Dermis microvascular lymphatic vessel endothelial cell (primary cell): Measurements from ENCODE around the gene TSPAN32. TPM values are rescaled to one million over a fixed set of nuclear protein-coding genes. Genes with fewer than 3 reads are reported as not detected.
"Not testable (repeated sequence)": the region's sequence is repeated elsewhere in the genome, so short reads cannot be mapped to it uniquely, and the experiment has no call there.

Source experiments
- DNase-seq, 2 donors: peaks; one replicate each; pipeline versions ENCODE4 v3.0.0 to v3.0.0-alpha.2; 2010; ENCODE audit warnings: low read depth in 2 of 2
- total RNA-seq: library from RNA; depleted of rRNA; stranded (reverse); fragments of >200 nt; gene quantifications from 2 replicates; pipeline ENCODE4 v1.2.1, GENCODE V29; 2014

TSPAN32 gene
- total RNA-seq, 1 donor from 2014 or later = not detected

DNA sequence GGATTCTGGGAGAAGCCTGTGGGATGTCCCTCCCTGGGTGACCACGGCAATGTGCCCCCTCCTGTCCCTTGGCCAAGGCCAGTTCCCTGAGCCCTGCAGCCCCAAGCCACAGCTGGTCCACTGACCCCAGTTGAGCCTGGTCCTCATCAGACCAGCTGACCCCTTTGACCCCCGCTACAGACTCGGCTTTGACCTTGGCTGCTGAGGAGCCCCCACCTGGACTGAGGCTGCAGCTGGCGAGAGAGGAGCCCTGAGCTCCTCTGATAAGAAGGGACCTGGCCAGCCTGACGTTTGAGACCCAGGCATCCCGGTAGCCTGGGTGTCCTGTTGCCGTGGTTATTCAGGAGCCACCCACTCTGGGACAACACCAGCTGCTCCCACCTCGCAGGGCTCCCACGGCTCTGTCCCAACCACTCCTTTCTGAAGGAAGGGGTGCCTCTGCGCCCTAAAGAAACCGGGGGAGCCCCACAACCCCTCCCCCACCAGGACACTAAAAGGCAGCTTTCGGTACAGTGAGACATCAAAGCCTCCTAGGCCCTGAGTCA lies 34.4 kb upstream of the TSPAN32 start:
- no peak for DNase-seq

DNA sequence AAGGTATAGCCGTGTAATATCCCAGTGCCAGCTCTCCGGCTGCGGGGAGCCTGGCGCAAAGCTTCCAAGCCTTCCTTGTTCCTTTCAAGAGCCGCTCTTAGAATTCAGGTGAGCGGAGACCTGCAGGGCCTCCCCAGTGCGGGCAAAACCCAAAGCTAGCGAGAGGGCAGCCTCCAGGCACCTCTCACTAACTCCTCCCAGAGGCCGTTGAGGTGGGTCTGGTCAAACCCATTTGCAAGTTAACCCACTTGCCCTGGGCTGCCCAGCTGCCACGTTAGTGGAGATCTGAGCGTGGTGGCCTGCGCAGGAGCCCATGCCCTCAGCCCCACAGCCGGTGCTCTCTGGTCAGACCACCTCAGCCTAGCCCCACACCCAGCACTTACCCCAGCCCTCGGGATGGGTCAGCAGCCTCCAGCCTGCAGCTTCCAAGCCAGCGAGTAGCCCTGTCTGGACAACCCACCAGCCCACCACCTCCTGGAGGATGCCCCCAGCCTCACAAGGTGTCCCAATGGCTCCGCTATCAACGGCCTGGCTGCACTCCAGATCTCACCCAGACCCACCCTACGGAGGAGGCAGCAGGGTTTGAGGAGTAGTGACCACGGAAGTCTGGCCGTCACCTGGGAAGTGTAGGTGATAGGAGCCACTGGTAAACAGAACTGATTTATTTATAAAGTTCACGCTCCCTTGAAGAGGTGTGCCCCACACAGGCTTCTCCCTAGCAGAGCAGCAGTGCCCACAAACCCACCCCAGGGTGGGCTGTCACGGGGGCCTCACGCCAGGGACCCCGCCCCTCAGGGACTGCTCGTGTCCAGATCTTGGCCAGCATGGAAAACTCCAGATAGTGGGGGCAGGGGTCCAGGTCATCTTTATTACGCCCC lies 33.7 kb upstream of the TSPAN32 start:
- no peak for DNase-seq

DNA sequence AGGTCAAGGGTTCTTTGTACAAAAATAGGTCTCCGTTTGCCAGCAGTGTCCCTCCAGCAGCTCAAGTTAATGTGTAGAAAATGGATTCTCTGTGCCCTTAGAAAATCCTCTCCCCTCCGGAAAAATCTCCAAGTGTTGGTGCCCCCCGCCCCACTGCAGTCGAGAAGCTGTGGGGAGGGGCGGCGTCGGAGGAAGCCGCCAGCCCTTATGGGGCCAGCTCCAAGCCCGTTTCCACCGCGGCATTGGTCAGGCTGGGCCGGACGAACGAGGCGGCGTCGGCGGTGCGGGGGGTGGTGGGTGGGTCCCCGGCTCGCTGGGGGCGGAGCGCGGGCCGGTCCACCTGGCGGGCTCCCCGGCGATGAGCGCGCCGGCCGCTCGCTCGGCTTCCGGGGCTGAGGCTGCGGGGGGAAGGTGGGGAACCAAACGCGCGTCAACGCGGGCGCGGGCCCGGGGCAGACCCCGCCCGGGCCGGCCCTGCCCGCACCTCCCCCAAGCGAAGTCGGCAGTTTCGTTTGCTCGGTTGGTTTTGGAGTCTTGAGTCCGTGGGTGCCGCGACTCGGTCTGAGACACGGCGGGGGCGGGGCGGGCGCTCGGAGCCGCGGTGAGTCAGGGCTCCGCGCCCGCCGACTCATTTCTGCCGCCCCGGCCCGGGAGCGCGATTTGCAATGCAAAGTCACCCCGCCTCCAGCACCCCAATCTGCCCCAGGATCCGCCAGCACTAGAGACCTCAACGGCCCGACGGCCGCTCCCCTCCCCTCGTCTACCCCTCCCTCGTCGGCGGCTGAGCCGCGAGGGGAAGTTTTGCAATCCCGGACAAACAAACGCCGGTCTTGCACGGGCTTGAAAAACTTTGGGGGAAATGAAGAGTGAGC lies 32.8 kb upstream of the TSPAN32 start:
- no peak for DNase-seq

- DNase-seq = peak; percentile 21 to 68
Measured at GRCh38 chr11:2269601-2270321, 32.1 kb upstream of the TSPAN32 start.

GRCh38 chr11:2270322-2271076 lies 31.3 kb upstream of the TSPAN32 start, which contains the start of gene ASCL2:
Gene ASCL2 (minus strand): TSS chr11:2270588. CDS start chr11:2270332, 256 bp downstream.
- DNase-seq = no peak

DNA sequence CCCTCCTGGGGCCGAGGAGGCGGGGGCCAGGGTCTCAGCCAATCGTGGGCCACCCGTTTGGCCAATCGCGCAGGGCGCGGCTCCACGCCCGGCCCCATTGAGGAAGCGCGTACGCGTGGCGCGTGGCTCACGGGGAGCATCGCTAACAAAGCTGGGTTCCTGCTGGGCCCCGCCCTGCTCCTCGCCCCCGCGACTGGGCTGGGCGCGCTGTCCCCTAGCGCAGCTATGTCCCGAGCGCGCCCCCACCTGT lies 30.8 kb upstream of the TSPAN32 start:
- DNase-seq = no peak

- DNase-seq = no peak
Measured at GRCh38 chr11:2271327-2272227, 30.2 kb upstream of the TSPAN32 start.

- no peak for DNase-seq
Measured at GRCh38 chr11:2272228-2272945, 29.4 kb upstream of the TSPAN32 start.

GRCh38 chr11:2272946-2273280 lies 28.9 kb upstream of the TSPAN32 start:
- DNase-seq = no peak

- DNase-seq = no peak
Measured at GRCh38 chr11:2273311-2273710, 28.5 kb upstream of the TSPAN32 start.

DNA sequence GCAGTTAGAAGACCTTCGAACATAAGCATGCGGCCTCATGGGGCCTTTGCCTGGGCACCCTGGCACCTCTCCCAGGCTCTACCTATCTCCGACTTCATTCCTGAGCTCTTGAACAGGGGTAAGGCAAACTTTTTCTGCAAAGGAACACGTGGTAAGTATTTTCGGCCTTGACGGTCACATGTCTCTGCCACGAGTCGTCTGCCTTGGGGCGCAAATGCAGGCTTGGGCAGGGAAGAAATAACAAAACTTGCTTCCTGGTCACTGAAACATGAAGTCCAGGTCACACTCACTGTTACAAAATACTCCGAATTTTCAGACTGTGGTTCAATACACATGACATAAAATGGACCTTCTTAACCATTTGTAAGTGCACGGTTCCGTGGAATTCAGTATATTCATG lies 28.0 kb upstream of the TSPAN32 start:
- no peak for DNase-seq

- DNase-seq = no peak
Measured at GRCh38 chr11:2275334-2276279, 26.2 kb upstream of the TSPAN32 start.

DNA sequence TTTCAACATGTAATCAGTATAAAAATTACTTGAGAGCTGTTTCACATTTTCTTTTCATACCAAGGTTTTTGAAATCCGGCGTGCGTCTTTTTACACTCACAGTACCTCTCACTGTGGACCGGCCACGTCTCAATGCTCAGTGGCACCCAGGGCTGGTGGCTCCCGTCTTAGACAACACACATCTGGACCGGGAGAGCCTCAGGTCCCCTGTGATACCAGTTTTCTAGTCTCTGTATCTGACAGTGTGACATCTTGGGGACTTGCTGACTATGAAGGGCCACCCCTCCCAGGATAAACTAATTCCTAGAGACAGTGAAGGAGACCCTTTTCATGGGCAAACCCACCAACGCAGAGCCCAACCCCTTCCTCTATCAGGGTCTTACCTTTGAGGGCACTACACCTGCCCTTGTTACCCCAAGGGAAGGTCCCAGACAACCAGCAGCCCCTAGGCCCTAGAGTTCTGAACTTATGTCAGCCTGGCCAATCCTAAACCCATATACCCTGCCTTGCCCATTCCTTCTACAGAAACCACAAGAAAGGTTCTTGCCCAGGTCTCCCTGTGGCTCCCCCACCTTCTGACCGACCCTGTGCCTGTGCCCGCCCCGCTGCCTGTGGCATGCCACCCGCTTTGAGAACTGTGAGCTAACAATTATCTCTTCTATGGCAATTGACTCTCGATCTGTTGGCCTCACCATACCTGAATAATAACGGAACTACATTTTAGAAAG lies 25.4 kb upstream of the TSPAN32 start:
- no peak for DNase-seq

GRCh38 chr11:2277008-2277346 lies 24.8 kb upstream of the TSPAN32 start:
- no peak for DNase-seq

GRCh38 chr11:2277933-2278523 lies 23.8 kb upstream of the TSPAN32 start:
- no peak for DNase-seq

- no peak for DNase-seq
Measured at GRCh38 chr11:2280208-2280607, 21.6 kb upstream of the TSPAN32 start.

- DNase-seq = not testable (repeated sequence)
Measured at GRCh38 chr11:2286350-2286749, 15.5 kb upstream of the TSPAN32 start.
